GM18909 (cell line): ENCODE data around the gene RAB3B.
"Not testable (repeated sequence)": the region's sequence is repeated elsewhere in the genome, so short reads cannot be mapped to it uniquely, and the experiment has no call there.

Experiments used
- ATAC-seq: cut with Tn5 transposase; IDR thresholded peaks from one replicate; pipeline ENCODE4 v1.9.1; 2021; ENCODE audit warnings: mild to moderate bottlenecking; ENCODE audit not compliant: unreplicated experiment, poor library complexity

RAB3B gene

GRCh38 chr1:51989582-51990477 lies 670 bp downstream of the RAB3B start:
- no peak for ATAC-seq

GRCh38 chr1:51988254-51988653 lies 2.2 kb downstream of the RAB3B start:
- ATAC-seq, result no peak

GRCh38 chr1:51986718-51987117 lies 3.8 kb downstream of the RAB3B start:
- ATAC-seq, result no peak

- ATAC-seq, result no peak
Observed at GRCh38 chr1:51982161-51982560, 8.3 kb downstream of the RAB3B start.

GRCh38 chr1:51981555-51981954 lies 8.9 kb downstream of the RAB3B start:
- no peak for ATAC-seq

GRCh38 chr1:51978099-51978498 lies 12.4 kb downstream of the RAB3B start:
- ATAC-seq, result no peak

- no peak for ATAC-seq
Observed at GRCh38 chr1:51976846-51977602, 13.5 kb downstream of the RAB3B start.

- no peak for ATAC-seq
Observed at GRCh38 chr1:51973587-51974474, 16.7 kb downstream of the RAB3B start.

- ATAC-seq, result no peak
Observed at GRCh38 chr1:51969038-51969705, 21.3 kb downstream of the RAB3B start.

GRCh38 chr1:51968632-51969031 lies 21.9 kb downstream of the RAB3B start:
- no peak for ATAC-seq

- not testable (repeated sequence) for ATAC-seq
Observed at GRCh38 chr1:51967213-51967791, 23.2 kb downstream of the RAB3B start.

- no peak for ATAC-seq
Observed at GRCh38 chr1:51966559-51966958, 23.9 kb downstream of the RAB3B start.

GRCh38 chr1:51964309-51964696 lies 26.2 kb downstream of the RAB3B start:
- no peak for ATAC-seq

GRCh38 chr1:51963592-51964308 lies 26.8 kb downstream of the RAB3B start:
- ATAC-seq, result no peak

- ATAC-seq, result no peak
Observed at GRCh38 chr1:51962486-51963356, 27.8 kb downstream of the RAB3B start.

- no peak for ATAC-seq
Observed at GRCh38 chr1:51961954-51962353, 28.5 kb downstream of the RAB3B start.

- no peak for ATAC-seq
Observed at GRCh38 chr1:51961231-51961630, 29.3 kb downstream of the RAB3B start.

GRCh38 chr1:51960262-51960661 lies 30.2 kb downstream of the RAB3B start:
- ATAC-seq, result no peak
